Measurements from ENCODE around the gene ANKFY1. TPM values are rescaled to one million over a fixed set of nuclear protein-coding genes. Genes with fewer than 3 reads are reported as not detected.

ANKFY1 gene
- total and polyA plus RNA-seq, 7 donors: 6.0 to 68.0 (median 52.6) TPM

- Histone ChIP-seq H3K4me1 (peaks cover 0 to 7% (median 2%) of the 10 kb centered on the region in 4 donors), H3K4me3 (no peak overlapping the region), H3K27ac (no peak overlapping the region), H3K36me3 (peaks cover 0 to 61% (median 13%) of the 10 kb centered on the region in 4 donors), H3K27me3 (no peaks in the 10 kb centered on the region), H3K9me3 (no peaks in the 10 kb centered on the region)
- WGBS, 2 donors: 95 to 96% methylated on average over 12 of the region's 12 CpGs
- intact Hi-C loops (cut with DNase I): no loop called here
- TF ChIP-seq EP300 (IDR thresholded peaks at IDR 0.05): no peak
- TF ChIP-seq POLR2A (IDR thresholded peaks at IDR 0.05): no peak
- TF ChIP-seq CTCF (IDR thresholded peaks at IDR 0.05): no peak
- no peak for TF ChIP-seq POLR2AphosphoS5 (IDR thresholded peaks at IDR 0.05)
- DNase-seq: no peak
These were observed 106.0 kb downstream of the ANKFY1 start for GRCh38 chr17:4157618-4158333.

- 85% methylated on average over 16 of the region's 16 CpGs for WGBS, 2 donors
- peaks cover 0 to 7% (median 0%) of the 10 kb centered on the region in 4 donors for H3K4me1 ChIP-seq
- no peaks in the 10 kb centered on the region for H3K27me3 ChIP-seq
- no peak overlapping the region for H3K27ac ChIP-seq
- no peak for DNase-seq
- intact Hi-C loops (cut with DNase I): no loop called here
- H3K36me3 ChIP-seq: peaks cover 0 to 68% (median 13%) of the 10 kb centered on the region in 4 donors
- no peak overlapping the region for H3K4me3 ChIP-seq
- TF ChIP-seq CTCF (IDR thresholded peaks at IDR 0.05) (no peak), EP300 (IDR thresholded peaks at IDR 0.05) (no peak), POLR2AphosphoS5 (IDR thresholded peaks at IDR 0.05) (no peak), POLR2A (IDR thresholded peaks at IDR 0.05) (no peak)
- no peaks in the 10 kb centered on the region for H3K9me3 ChIP-seq
These were observed 106.9 kb downstream of the ANKFY1 start for GRCh38 chr17:4156750-4157381.

GRCh38 chr17:4155980-4156620 is 107.7 kb downstream of the ANKFY1 start:
- no peaks in the 10 kb centered on the region for H3K9me3 ChIP-seq
- H3K36me3 ChIP-seq: peaks cover 0 to 69% (median 13%) of the 10 kb centered on the region in 4 donors
- intact Hi-C loops (cut with DNase I): no loop called here
- no peak for DNase-seq
- H3K4me1 ChIP-seq: peaks cover 0 to 1% (median 0%) of the 10 kb centered on the region in 4 donors
- TF ChIP-seq CTCF (IDR thresholded peaks at IDR 0.05) (no peak), POLR2AphosphoS5 (IDR thresholded peaks at IDR 0.05) (no peak), EP300 (IDR thresholded peaks at IDR 0.05) (no peak), POLR2A (IDR thresholded peaks at IDR 0.05) (no peak)
- H3K27me3 ChIP-seq: no peaks in the 10 kb centered on the region
- H3K4me3 ChIP-seq: no peak overlapping the region
- H3K27ac ChIP-seq: no peak overlapping the region
- 92% methylated on average over 10 of the region's 10 CpGs for WGBS, 2 donors

GRCh38 chr17:4154201-4154600 is 109.6 kb downstream of the ANKFY1 start:
- intact Hi-C loops (cut with DNase I): no loop called here
- H3K36me3 ChIP-seq: peaks cover 4 to 71% (median 17%) of the 10 kb centered on the region in 4 donors
- TF ChIP-seq EP300 (IDR thresholded peaks at IDR 0.05): no peak
- no peak for TF ChIP-seq POLR2AphosphoS5 (IDR thresholded peaks at IDR 0.05)
- TF ChIP-seq POLR2A (IDR thresholded peaks at IDR 0.05): no peak
- no peak for TF ChIP-seq CTCF (IDR thresholded peaks at IDR 0.05)
- no peaks in the 10 kb centered on the region for H3K4me1 ChIP-seq
- H3K4me3 ChIP-seq: no peak overlapping the region
- DNase-seq: no peak
- no peak overlapping the region for H3K27ac ChIP-seq
- no peaks in the 10 kb centered on the region for H3K9me3 ChIP-seq
- no peaks in the 10 kb centered on the region for H3K27me3 ChIP-seq
- 95% methylated on average over 3 of the region's 3 CpGs for WGBS, 2 donors
